EH (cell line): Measurements from ENCODE around the gene TMEM63A.
"Not testable (repeated sequence)": the region's sequence is repeated elsewhere in the genome, so short reads cannot be mapped to it uniquely, and the experiment has no call there.

Experiments used
- DNase-seq: peaks from one replicate; pipeline ENCODE4 v3.0.0-alpha.2; 2015; ENCODE audit warnings: low read depth

The TMEM63A gene

DNA sequence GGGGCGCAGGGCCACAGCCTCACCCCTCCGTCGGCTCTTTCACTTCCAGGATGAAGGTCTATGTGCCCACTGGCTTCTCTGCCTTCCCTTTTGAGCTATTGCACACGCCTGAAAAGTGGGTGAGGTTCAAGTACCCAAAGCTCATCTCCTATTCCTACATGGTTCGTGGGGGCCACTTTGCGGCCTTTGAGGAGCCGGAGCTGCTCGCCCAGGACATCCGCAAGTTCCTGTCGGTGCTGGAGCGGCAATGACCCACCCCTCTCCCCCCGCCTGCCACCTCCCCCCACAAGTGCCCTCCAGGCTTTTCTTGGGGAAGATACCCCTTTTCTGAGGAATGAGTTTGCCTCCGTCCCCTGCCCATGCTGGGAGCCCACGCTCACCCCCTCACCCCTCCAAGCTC lies 37.1 kb downstream of the TMEM63A start:
- no peak for DNase-seq

DNA sequence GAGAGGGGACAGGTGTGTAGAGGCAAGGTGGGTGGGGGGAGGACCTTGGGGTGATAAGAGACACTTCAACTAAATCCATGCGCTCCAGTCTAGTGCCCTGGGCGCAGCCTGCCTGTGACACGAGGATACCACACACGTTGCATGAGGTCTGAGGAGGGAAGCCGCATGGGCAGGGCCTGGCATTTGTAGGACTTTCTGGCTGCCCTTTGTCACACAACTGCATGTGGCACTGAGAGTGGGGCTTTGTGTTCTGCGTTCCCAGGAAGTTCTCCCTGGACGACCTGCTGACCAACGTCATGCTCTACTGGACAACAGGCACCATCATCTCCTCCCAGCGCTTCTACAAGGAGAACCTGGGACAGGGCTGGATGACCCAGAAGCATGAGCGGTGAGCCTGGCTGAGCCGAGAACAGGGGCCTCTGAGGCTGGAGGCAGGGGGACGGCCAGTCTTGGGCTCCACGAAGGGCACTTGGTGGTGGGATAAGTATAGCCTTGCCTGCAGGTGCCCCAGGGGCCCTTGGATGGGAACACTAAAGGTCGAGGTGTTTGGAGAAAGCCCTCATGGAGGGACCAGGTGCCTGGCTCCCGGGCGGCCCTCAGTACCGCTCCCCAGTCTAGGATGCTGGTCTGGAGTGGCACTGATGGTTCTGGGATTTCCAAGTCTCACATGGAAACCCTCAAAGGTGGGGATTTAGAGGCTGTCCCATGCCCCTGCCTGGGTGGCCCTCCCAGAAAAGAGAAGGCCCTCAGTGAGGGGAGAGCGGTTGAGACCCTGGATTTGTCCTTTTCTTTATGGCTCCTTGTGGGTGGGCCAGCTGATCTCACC lies 37.7 kb downstream of the TMEM63A start:
- no peak for DNase-seq

DNA sequence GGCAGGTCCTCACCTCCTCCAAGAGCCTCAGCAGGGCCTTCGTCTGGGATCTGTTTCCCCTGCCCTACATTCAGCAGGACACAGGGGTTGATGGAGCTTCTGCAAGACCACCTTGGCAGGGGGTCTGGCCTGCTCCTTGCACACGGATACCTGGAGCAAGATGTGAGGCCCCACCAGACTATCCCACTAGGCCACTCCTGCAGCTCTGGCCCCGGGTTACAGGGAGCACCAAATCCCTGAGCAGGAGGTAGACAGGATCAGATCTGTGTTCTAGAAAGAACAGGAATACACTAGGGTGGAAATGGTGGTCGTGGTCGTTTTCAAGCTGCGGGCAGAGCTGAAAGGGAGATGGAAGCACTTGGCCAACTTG lies 38.8 kb downstream of the TMEM63A start:
- DNase-seq = no peak

DNA sequence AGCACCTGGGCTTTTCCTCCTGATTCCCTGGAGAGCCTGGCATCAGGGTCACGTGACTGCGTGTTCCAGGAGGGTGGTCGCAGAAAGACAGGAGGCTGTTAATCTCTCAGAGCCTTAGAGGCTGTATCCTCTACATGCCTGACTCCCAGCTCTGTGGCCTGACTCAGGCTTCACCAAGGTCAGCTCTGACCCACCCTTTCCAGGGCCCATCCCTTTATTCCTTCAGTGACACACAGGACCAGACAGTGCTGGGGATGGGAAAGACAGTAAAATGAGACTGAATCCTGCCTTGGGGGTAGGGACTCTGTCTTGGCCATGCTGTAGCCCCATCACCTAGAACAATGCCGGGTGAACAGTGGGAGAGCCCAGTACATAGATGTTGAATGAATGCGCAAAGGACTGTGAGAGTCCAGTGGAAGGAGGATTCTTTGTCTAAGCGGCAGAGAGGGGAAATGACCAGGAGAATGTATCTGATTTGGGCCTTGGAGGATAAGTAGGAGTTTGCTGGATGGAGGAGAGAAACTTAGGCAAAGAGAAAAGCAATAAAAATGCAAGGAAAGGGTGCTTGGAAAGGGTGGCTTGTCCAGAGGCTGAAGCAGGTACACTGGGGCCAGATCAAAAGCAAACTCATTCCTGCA lies 39.3 kb downstream of the TMEM63A start:
- no peak for DNase-seq

DNA sequence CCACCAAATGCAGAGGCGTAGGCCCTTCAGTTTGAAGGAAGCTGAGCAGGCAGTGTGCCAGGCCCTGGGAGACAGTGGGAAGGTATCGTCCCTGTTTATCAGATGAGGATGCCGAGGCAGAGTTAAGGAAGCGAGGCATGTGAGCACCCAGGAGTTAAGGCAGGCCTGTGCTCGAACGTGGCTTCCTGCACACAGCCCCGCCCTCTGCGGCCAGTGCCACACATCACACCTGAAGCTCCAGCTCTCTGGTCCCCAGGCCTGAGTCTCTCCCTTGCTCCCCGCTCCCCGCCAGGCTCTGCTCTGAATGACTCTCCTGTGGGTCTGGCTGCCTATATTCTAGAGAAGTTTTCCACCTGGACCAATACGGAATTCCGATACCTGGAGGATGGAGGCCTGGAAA lies 40.1 kb downstream of the TMEM63A start:
- DNase-seq = no peak

DNA sequence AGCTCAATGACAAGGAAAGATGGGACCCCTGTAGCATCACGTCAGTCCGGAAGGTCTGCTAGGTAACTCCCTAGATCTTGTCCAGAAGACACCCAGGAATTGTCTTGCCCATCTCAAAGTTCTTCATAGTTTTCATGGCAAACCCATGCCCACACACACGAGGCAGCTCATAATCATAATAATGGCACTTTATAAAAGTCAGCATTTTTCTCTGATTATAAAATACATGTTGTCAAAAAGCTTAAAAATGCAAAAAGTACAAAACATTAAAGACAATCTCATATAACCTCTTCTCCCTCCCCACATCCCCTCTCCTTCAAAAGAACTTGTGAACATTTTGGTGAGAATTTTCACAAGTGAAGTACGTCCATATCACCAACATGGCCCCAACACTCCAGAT lies 41.5 kb downstream of the TMEM63A start:
- no peak for DNase-seq

DNA sequence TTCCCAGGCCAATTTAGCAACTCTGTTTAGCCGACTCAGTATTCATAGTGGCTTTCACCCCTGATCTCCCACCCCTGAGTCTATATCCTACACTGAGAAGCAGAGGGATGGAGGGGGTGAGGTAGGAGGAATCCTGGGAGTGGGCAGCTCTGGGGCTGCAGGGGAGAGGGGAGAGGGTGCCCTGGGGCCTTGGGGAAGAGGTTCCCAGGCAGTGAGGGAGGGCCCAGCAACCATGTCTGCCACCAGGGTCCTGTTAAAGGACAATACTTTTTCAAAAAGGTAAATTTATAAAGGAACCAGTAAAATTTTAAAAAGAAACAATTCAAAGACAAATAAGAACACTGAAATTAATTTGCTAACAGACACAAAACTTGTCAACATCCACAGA lies 42.0 kb downstream of the TMEM63A start:
- DNase-seq = no peak

DNA sequence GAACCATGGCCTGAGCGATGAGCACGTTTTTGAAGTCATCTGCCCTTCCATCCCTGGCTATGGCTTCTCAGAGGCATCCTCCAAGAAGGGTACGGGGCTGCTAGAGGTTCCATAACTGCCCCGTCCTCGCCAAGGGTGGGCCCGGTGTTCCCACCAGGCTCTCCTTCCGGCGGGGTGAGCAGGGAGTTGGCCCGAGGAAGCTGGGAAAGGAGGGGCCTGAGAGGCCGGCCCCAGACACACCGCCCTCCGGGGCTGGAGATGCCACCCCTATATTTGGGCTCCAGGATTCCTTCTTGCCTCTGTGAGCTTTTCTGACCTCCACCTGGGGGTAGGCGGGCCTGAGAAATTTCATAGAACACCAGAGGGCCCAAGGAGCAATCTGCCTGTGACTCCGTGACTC lies 43.4 kb downstream of the TMEM63A start:
- DNase-seq = no peak

DNA sequence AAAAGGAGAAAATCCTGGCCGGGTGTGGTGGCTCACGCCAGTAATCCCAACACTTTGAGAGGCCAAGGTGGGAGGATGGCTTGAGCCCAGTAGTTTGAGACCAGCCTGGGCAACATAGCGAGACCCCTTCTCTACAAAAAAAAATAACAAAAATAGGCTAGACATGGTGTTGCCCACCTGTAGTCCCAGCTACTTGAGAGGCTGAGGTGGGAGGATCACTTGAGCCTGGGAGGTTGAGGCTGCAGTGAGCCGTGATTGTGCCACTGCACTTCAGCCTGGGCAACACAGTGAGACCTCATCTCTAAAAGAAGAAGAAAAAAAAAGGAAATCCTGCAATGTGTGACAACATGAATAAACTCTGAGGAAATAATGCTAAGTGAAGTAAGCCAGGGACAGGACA lies 45.9 kb downstream of the TMEM63A start:
- not testable (repeated sequence) for DNase-seq

DNA sequence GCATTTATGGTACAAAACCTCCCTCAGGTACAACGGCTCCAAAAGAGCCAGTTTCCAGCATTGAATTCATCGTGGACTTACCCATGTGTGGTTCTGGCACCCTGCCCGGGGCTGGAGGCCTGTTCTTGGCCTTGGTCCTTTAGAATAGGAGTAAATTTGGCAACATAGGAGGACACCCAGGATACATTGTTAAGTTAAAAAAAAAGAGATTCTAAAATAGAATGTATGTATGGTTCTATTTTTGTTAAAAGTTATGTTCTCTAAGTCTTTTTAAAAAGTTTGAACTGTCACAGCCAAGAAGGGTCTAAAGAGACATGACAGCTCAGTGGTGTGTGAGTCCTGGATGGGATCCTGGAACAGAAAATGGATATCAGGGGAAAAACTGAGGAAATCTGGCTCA lies 46.3 kb downstream of the TMEM63A start:
- peak; percentile 38 for DNase-seq

DNA sequence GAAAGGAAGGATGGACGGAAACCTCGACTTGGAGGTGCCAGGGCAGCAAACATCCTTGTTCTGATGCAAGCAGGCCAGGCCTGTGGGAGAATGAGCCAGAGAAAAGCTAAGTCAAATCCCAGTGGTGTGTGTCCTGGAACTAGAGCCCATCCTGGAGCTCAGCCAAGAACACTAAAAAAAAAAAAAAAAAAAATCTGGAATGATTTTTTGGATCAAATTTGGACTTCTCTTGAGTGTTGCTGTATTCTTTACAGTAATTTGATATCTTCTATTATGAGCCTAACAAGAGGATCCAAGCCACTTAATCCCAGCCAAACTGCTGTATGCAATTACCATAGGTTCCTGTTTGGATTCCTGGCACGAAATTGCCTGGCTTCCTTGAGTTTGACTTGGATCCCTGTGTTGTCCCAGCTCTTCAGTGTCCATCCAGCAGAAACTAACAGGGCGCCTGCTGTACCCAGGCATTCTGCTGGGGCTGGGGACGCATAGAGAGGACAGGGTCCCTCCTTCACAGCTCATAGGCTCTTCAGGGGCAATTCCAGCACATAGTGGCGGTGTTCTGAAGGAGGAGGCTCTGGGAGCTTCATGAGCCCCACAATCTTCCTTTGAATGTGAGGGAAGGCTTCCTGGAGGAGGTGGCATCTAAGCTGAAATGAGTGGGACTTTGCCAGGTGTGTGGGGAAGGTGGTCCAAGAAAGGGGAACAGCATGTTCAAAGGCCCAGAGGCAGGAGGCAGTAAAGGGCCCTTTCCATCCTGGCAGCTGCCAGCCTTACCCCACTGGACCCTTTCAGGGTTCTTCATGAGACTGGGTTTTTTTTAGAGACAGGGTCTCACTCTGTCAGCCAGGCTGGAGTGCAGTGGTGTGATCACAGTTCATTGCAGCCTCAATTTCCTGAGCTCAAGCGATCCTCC lies 47.5 kb downstream of the TMEM63A start:
- peak; percentile 76 for DNase-seq

DNA sequence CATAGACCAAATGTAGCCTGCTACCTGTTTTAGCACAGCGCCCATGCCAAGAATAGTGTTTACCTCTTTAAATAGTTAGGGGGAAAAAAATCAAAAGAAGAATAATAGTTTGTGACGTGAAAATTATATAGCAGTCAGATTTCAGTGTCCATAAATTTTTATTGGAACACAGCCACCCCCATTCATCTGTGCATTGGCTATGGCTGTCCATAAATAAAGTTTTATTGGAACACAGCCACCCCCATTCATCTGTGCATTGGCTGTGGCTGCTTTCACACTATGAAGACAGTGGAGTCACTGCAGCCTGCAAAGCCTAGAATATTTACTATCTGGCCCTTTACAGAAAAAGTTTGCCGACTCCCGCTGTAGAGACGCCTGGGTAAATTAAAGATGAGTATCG lies 51.3 kb downstream of the TMEM63A start:
- DNase-seq = no peak

DNA sequence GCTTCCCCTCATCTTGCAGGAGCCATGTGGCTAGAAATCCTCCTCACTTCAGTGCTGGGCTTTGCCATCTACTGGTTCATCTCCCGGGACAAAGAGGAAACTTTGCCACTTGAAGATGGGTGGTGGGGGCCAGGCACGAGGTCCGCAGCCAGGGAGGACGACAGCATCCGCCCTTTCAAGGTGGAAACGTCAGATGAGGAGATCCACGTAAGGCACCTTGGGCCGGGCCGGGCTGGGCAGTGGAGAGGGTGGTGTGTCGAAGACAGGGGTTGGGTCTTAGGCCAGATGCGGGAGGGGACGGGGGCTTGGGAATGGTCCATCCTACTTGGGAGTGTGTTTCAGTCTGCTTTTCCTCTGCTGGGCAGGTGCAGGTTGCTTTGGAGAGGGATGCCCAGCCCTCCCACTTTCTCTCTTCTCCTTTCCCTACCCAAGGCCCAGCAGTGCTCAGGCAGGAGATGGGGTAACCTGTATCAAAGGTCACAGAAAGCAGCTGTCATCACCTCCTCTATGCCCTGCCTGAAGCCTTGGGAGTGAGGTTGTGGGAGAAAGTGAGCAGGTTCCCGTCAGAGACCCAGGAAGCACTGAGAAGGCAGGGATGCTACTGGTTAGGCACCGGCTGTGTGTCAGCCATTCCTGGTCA lies 53.4 kb downstream of the TMEM63A start:
- DNase-seq = no peak

DNA sequence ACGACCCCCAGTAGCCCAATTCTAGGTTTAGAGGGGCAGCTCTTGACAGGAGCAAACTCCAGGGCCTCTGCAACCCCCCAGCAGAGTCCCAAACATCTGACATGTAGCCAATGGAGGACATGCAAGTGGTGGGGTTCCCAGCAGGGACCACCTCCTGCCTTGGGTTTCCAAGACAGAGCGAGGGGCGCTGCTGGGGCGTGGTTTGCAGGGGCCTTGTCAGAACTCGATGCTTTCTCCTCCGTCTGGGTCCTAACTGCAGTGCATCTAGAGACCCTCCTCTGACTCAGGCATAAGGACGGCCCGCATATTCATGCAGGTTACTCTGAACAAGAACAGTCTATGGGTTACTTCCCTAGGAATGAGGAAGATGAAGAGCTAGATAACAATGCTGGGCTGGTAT lies 55.1 kb downstream of the TMEM63A start:
- DNase-seq = no peak

DNA sequence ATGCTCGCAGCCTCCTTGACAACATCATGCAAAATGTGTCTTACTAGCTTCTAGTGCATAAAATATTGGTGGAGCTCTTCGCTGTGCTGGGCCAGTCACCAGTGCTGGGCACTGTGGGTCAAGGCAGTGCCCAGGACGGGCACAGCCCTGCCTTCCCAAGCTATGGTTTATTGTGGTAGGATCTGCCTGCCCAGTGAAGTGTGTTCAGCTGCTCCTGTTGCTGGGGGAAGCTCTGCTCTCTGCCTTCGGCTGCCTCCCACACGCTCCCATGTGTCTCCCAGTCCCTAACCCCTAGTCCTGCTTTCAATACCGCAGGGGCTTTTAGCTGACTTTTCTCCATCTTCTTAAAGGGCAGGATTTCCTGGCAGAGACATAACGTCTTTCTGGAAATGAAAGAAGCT lies 56.6 kb downstream of the TMEM63A start:
- DNase-seq = no peak

DNA sequence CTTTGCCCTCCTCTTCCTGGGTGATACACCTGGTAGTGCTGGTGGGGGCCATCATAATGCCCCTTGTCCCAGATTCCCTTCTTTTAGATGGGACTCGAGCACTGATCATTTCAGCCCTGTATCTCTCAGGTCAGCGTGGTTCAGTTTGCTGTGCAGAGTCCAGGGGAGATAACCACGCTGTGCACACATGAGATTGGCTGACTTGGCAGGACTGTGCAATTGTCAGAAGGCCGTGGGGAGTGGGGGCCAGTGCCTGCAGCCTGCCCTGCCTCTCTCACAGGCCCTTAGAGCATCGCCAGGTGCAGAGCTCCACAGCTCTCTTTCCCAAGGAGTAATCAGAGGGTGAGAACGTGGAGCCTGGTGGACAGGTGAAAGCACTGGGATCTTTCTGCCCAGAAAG lies 57.1 kb downstream of the TMEM63A start:
- DNase-seq = no peak

DNA sequence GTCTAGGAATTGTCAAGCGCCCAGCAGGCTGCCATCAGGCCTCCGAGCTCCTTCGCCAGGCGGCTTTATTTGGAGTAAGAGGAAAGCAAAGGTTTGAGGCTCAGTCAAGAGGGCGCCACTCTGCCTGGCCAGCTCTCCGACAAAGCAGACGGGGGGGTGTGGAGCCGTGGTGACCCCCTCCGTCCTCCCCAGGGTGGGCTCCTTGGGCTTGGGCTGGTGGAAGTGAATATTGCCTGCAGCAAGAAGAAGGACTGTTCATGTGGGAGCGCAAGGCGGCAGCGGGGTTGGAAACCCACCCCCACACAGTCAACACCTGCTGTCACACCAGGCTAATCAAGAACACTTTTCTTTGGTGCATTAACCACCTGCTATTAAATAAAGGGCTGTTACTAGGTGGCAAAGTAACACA lies 57.6 kb downstream of the TMEM63A start:
- DNase-seq = no peak

DNA sequence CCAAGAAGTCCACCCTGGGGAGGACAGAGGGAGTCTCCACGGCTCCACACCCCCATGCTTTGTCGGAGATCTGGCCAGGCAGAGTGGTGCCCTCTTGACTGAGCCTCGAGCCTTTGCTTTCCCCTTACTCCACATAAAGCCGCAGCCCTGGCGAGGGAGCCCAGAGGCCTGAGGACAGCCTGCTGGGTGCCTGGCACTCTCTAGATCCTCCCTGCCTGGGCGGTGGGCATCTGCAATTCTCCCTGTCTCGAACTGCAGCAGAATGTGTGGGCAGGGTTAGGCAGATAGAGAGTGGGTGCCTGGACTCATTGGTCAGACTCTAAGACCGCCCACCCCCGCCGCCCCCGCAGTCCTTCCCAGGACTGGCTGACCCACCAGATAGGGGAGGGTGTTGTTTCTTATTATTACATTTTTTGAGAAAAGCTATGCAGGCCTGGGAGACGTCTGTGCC lies 58.3 kb downstream of the TMEM63A start:
- no peak for DNase-seq

DNA sequence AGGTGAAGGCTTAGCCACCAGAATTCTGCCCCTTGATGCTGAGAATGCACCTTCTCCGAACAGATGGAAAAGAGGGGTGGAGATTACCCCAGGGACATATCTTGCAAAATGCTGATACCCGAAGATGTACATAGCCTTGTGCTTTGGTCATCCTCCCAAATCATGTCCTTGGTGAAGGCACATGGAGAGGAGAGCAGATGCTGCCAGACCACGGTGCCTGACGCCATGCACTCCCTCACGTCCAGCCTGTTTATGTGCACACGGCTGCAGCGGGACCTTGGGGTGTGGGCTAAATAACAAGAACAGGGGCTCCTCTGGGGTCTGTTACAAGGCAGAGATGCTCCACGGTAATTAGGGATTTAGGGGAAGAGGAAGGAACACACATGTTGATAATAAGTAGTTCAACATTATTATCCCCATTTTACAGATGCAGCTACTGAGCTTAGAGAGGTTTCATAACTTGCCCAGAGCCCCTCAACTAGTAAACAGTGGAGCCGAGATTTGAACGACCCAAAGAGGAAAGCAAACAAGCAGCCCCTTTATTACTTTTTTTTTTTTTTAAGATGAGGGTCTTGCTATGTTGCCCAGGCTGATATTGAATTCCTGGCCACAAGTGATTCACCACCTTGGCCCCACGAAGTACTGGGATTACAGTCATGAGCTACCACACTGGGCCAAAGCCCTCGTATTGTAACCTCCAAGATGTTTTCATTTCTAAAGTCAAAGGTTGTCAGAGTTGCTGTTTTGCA lies 59.4 kb downstream of the TMEM63A start:
- DNase-seq = no peak

DNA sequence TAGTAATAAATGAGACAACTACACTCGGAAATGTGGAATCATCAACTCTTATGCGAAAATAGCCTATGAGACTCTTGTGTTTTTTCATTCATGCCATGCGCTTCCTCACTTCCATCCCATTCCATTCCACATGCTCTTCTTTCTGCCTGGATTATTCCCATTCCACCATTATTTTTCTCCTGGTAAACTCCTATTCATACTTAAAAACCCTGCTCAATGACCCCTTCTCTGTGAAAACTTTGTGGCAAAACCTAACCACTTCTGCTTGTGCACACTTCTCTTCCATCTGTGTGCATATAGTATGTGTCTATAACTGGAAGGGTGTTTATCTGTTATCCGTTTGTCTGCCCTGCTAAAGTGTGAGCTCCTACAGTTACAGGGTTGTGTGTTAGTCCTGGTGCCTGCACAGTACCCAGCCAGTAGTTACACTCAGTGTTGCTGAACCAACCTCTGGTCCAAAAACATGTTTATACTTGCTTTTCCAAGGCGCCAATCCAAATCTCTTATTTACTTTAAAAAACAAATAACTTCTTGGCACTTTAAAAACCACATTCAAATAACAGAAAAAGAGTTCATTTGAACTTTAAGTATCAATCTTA lies 61.6 kb downstream of the TMEM63A start:
- no peak for DNase-seq
